K562 (cell line): ENCODE data around the gene ABHD14A. TPM values are rescaled to one million over a fixed set of nuclear protein-coding genes. Genes with fewer than 3 reads are reported as not detected.

Source experiments
- NR1H2 ChIP-seq: sonication (generic); formaldehyde crosslinking; IDR thresholded peaks from 2 replicates; pipeline ENCODE4 v1.4.0; 2020; ENCODE audit warnings: mild to moderate bottlenecking, missing genetic modification reagents
- RREB1 ChIP-seq: fragments of 250-450 bp; sonication (Bioruptor Pico); IDR thresholded peaks from 2 replicates; pipeline ENCODE4 v1.4.0; 2020
- polyA plus RNA-seq, 8 experiments: library from polyadenylated mRNA; depleted of rRNA in 4 of 8; stranded (reverse) in 5 of 8; unstranded in 3 of 8; fragments of >200 nt; fragmentation: Nextera tagmentation in 2 of 8; fragmentation: Illumina TruSeq in 1 of 8; extraction: Ambion mirVana in 2 of 8; extraction: Trizol in 1 of 8; gene quantifications; 2 replicates each; pipeline versions ENCODE4 v1.2.1 to v1.2.3, GENCODE V29; 2011 to 2014; ENCODE audit warnings: inconsistent platforms in 1 of 8, missing spikeins in 1 of 8
- total RNA-seq, 7 experiments: library from RNA; depleted of rRNA in 6 of 7; stranded (reverse); fragments of >200 nt in 6 of 7; fragmentation: Illumina TruSeq in 2 of 7; extraction: Trizol in 2 of 7; gene quantifications; 2 replicates each; pipeline versions ENCODE4 v1.2.1 to v1.2.3, GENCODE V29; 2011 to 2021; ENCODE audit warnings: low replicate concordance in 1 of 7

ABHD14A gene
- total and polyA plus RNA-seq, 9 of the 15 experiments (the other 6 are each of a cell fraction or from before 2014, with no cell fraction given): 0.90 to 10.5 (median 8.3) TPM

- TF ChIP-seq RREB1 (CRISPR knock-in tag): no peak
- no peak for TF ChIP-seq NR1H2
- TF ChIP-seq, all 486 proteins: peak for 0
Observed at GRCh38 chr3:51955175-51955892, 19.5 kb upstream of the ABHD14A start, which contains the start of gene GPR62 (continued).
